Activated naive CD8-positive, alpha-beta T cell treated with anti-CD3 and anti-CD28 coated beads for 36 hours (primary cell): ENCODE measurements around the gene MRPS6. TPM values are rescaled to one million over a fixed set of nuclear protein-coding genes. Genes with fewer than 3 reads are reported as not detected.

Experiments
- DNase-seq: peaks from one replicate; pipeline ENCODE4 v3.0.0; 2021
- H3K27ac Mint-ChIP-seq: one replicate; pipeline ENCODE4 v1.8.0; 2022; ENCODE audit warnings: mild to moderate bottlenecking, moderate library complexity, mixed read lengths
- H3K27me3 Mint-ChIP-seq: one replicate; pipeline ENCODE4 v1.8.0; 2022; ENCODE audit warnings: mild to moderate bottlenecking, mixed read lengths
- H3K36me3 Mint-ChIP-seq: one replicate; pipeline ENCODE4 v1.8.0; 2021; ENCODE audit warnings: mild to moderate bottlenecking, mixed read lengths
- H3K4me1 Mint-ChIP-seq: one replicate; pipeline ENCODE4 v1.8.0; 2021; ENCODE audit warnings: mixed read lengths
- H3K4me3 Mint-ChIP-seq: one replicate; pipeline ENCODE4 v1.8.0; 2022; ENCODE audit warnings: mild to moderate bottlenecking, moderate library complexity, mixed read lengths
- H3K9me3 Mint-ChIP-seq: one replicate; pipeline ENCODE4 v1.8.0; 2022; ENCODE audit warnings: mixed read lengths
- total RNA-seq, 2 experiments: library from RNA; stranded (reverse); gene quantifications; one replicate each; pipeline ENCODE4 v1.2.3, GENCODE V29; 2021

The MRPS6 gene
- total RNA-seq, 2 experiments from 2014 or later: 107 to 116 TPM

- Mint-ChIP-seq H3K27me3 (no peaks in the 10 kb centered on the region), H3K4me3 (no peak overlapping the region), H3K36me3 (no peaks in the 10 kb centered on the region), H3K9me3 (peaks cover 4% of the 10 kb centered on the region), H3K4me1 (peaks cover 2% of the 10 kb centered on the region), H3K27ac (no peak overlapping the region)
- no peak for DNase-seq
These were observed 108.2 kb downstream of the MRPS6 start for GRCh38 chr21:34181431-34182039.

- DNase-seq: no peak
- peaks cover 2% of the 10 kb centered on the region for H3K9me3 Mint-ChIP-seq
- no peaks in the 10 kb centered on the region for H3K27me3 Mint-ChIP-seq
- H3K36me3 Mint-ChIP-seq: no peaks in the 10 kb centered on the region
- H3K4me3 Mint-ChIP-seq: no peak overlapping the region
- H3K4me1 Mint-ChIP-seq: peaks cover 2% of the 10 kb centered on the region
- H3K27ac Mint-ChIP-seq: no peak overlapping the region
These were observed 109.1 kb downstream of the MRPS6 start for GRCh38 chr21:34182436-34182835.

GRCh38 chr21:34183331-34183928 lies 110.1 kb downstream of the MRPS6 start:
- Mint-ChIP-seq H3K36me3 (no peaks in the 10 kb centered on the region), H3K27ac (no peak overlapping the region), H3K4me1 (peaks cover 2% of the 10 kb centered on the region), H3K4me3 (no peak overlapping the region), H3K27me3 (no peaks in the 10 kb centered on the region), H3K9me3 (peaks cover 2% of the 10 kb centered on the region)
- DNase-seq: no peak

- Mint-ChIP-seq H3K9me3 (peaks cover under 1% of the 10 kb centered on the region), H3K36me3 (peaks cover 4% of the 10 kb centered on the region), H3K27ac (no peak overlapping the region)
These were observed 110.9 kb downstream of the MRPS6 start for GRCh38 chr21:34184232-34184631.

GRCh38 chr21:34185026-34185750 lies 111.8 kb downstream of the MRPS6 start:
- no peak for DNase-seq
- H3K4me1 Mint-ChIP-seq: peaks cover 8% of the 10 kb centered on the region
- no peaks in the 10 kb centered on the region for H3K27me3 Mint-ChIP-seq
- peaks cover 3% of the 10 kb centered on the region for H3K9me3 Mint-ChIP-seq
- H3K27ac Mint-ChIP-seq: no peak overlapping the region
- peaks cover 12% of the 10 kb centered on the region for H3K36me3 Mint-ChIP-seq
- no peak overlapping the region for H3K4me3 Mint-ChIP-seq

More at GRCh38 chr21:34184232-34184631, 110.9 kb downstream of the MRPS6 start:
- H3K4me1 Mint-ChIP-seq: peaks cover under 1% of the 10 kb centered on the region
- DNase-seq: no peak
- no peak overlapping the region for H3K4me3 Mint-ChIP-seq
- H3K27me3 Mint-ChIP-seq: no peaks in the 10 kb centered on the region

GRCh38 chr21:34186109-34186719 lies 112.8 kb downstream of the MRPS6 start:
- Mint-ChIP-seq H3K4me3 (no peak overlapping the region), H3K27me3 (no peaks in the 10 kb centered on the region), H3K27ac (no peak overlapping the region), H3K36me3 (peaks cover 15% of the 10 kb centered on the region), H3K4me1 (peaks cover 18% of the 10 kb centered on the region), H3K9me3 (peaks cover 5% of the 10 kb centered on the region)
- no peak for DNase-seq

- Mint-ChIP-seq H3K27ac (no peak overlapping the region), H3K36me3 (peaks cover 20% of the 10 kb centered on the region), H3K9me3 (peaks cover 9% of the 10 kb centered on the region), H3K27me3 (no peaks in the 10 kb centered on the region), H3K4me3 (no peak overlapping the region), H3K4me1 (peaks cover 26% of the 10 kb centered on the region)
- DNase-seq: no peak
These were observed 114.6 kb downstream of the MRPS6 start for GRCh38 chr21:34187935-34188334.

- H3K36me3 Mint-ChIP-seq: peaks cover 23% of the 10 kb centered on the region
- H3K4me1 Mint-ChIP-seq: peaks cover 32% of the 10 kb centered on the region
- H3K27me3 Mint-ChIP-seq: no peaks in the 10 kb centered on the region
- H3K9me3 Mint-ChIP-seq: peaks cover 12% of the 10 kb centered on the region
- peak overlapping the region; percentile 52 for H3K27ac Mint-ChIP-seq
- H3K4me3 Mint-ChIP-seq: no peak overlapping the region
- no peak for DNase-seq
These were observed 116.1 kb downstream of the MRPS6 start for GRCh38 chr21:34189506-34189905.

- peaks cover 12% of the 10 kb centered on the region for H3K9me3 Mint-ChIP-seq
- DNase-seq: no peak
- peaks cover 23% of the 10 kb centered on the region for H3K36me3 Mint-ChIP-seq
- H3K27me3 Mint-ChIP-seq: no peaks in the 10 kb centered on the region
- peak overlapping the region; percentile 38 for H3K27ac Mint-ChIP-seq
- no peak overlapping the region for H3K4me3 Mint-ChIP-seq
- peaks cover 32% of the 10 kb centered on the region for H3K4me1 Mint-ChIP-seq
These were observed 117.4 kb downstream of the MRPS6 start for GRCh38 chr21:34190576-34191321.

- Mint-ChIP-seq H3K27ac (peak overlapping the region; percentile 20), H3K27me3 (no peaks in the 10 kb centered on the region), H3K36me3 (peaks cover 23% of the 10 kb centered on the region), H3K9me3 (peaks cover 12% of the 10 kb centered on the region), H3K4me1 (peaks cover 32% of the 10 kb centered on the region), H3K4me3 (no peak overlapping the region)
- no peak for DNase-seq
These were observed 118.5 kb downstream of the MRPS6 start for GRCh38 chr21:34191876-34192275.

Other genes starting within 250 kb of the MRPS6 start
- 100 to 1,000 TPM; 219 to 221 TPM for gene ATP5PO, start 157.8 kb upstream of the MRPS6 start, total RNA-seq
- 10 to 100 TPM; 12.4 to 12.7 TPM for gene SLC5A3, start within 50 bp of the MRPS6 start, total RNA-seq